Panc1 (cell line): Measurements from ENCODE around the gene MEGF11. TPM values are rescaled to one million over a fixed set of nuclear protein-coding genes. Genes with fewer than 3 reads are reported as not detected.

ENCODE experiments used
- ATAC-seq: fragments of 200-7000 bp; cut with Tn5 transposase; 2 replicates; pipeline ENCODE4 v1.9.1; 2020; ENCODE audit warnings: mild to moderate bottlenecking, moderate library complexity
- BruUV-seq: library from RNA; stranded (reverse); fragments of 400-500 nt; replicated peaks from 2 replicates; lab custom pipeline; 2021; lab: Mats Ljungman, UMichigan
- CTCF ChIA-PET: fragments of 300-600 bp; sonication (Branson Sonifier 250); formaldehyde crosslinking; loops from one replicate; lab custom pipeline; 2022; ENCODE audit warnings: antibody characterized with exemption; lab: Charles Lee
- POLR2A ChIA-PET: fragments of 300-600 bp; sonication (Branson Sonifier 250); formaldehyde crosslinking; loops from one replicate; lab custom pipeline; 2022; ENCODE audit warnings: antibody characterized with exemption; lab: Charles Lee
- DNase-seq: peaks from one replicate; pipeline ENCODE4 v3.0.0-alpha.2; 2010; ENCODE audit warnings: low read depth, low spot score
- H3K27ac ChIP-seq: 2 replicates; pipeline ENCODE4 v1.5.1; 2011; ENCODE audit warnings: mild to moderate bottlenecking, low read length, inconsistent platforms
- H3K27me3 ChIP-seq: fragments of 200-500 bp; sonication (Bioruptor generic); 2 replicates; pipeline ENCODE4 v1.6.0; 2014; ENCODE audit warnings: low read length, inconsistent platforms; ENCODE audit not compliant: control insufficient read depth, insufficient read depth
- H3K36me3 ChIP-seq: fragments of 200-500 bp; sonication (Bioruptor generic); 2 replicates; pipeline ENCODE4 v1.5.1; 2014; ENCODE audit warnings: inconsistent platforms, mild to moderate bottlenecking, low read length, moderate library complexity; ENCODE audit not compliant: control insufficient read depth, insufficient read depth
- H3K4me1 ChIP-seq: 2 replicates; pipeline ENCODE4 v1.5.1; 2011; ENCODE audit warnings: inconsistent platforms, mild to moderate bottlenecking, low read length, moderate library complexity; ENCODE audit not compliant: control insufficient read depth, insufficient read depth
- H3K4me3 ChIP-seq, 2 experiments: 2 replicates each; pipeline ENCODE4 v1.5.1; 2011 to 2012; ENCODE audit warnings: low read depth in 2 of 2, low read length in 2 of 2, mild to moderate bottlenecking in 2 of 2, inconsistent platforms in 1 of 2, moderate library complexity in 1 of 2
- H3K9me3 ChIP-seq: fragments of 200-500 bp; sonication (Bioruptor generic); 2 replicates; pipeline ENCODE4 v1.5.1; 2014; ENCODE audit warnings: low read depth, mild to moderate bottlenecking, inconsistent platforms, low read length, moderate library complexity; ENCODE audit not compliant: control insufficient read depth, insufficient read depth
- POLR2AphosphoS5 ChIP-seq: IDR thresholded peaks from 2 replicates; pipeline ENCODE4 v1.6.1; 2012; ENCODE audit warnings: mild to moderate bottlenecking, low read depth, low read length, moderate library complexity
- SIN3A ChIP-seq: IDR thresholded peaks from 2 replicates; pipeline ENCODE4 v1.6.1; 2012; ENCODE audit warnings: low read depth, mild to moderate bottlenecking, low read length, moderate library complexity, borderline replicate concordance; ENCODE audit not compliant: insufficient read depth
- TCF7L2 ChIP-seq: IDR thresholded peaks from 2 replicates; pipeline ENCODE4 v1.6.1; 2011; ENCODE audit warnings: mild to moderate bottlenecking, low read depth, low read length, inconsistent platforms
- in situ Hi-C: cut with HindIII; loops from 2 replicates; pipeline ENCODE4 v1.10.0; 2016; ENCODE audit warnings: low sequenced_read_pairs, low pct_unique_long_range_greater_than_20kb
- intact Hi-C: fragments of 100-400 bp; cut with micrococcal nuclease; formaldehyde crosslinking; loops from one replicate; pipeline ENCODE4 v1.10.0; 2022; ENCODE audit not compliant: unreplicated experiment
- total RNA-seq: library from RNA; stranded (reverse); gene quantifications from one replicate; pipeline ENCODE4 v1.2.1, GENCODE V29; 2021; ENCODE audit not compliant: unreplicated experiment
- TF ChIP-seq, protein P1 (sequence below), 2 experiments: IDR thresholded peaks; 2 replicates each; pipeline ENCODE4 v1.6.1; 2011 to 2012; ENCODE audit warnings: low read depth in 2 of 2, control low read depth in 1 of 2, low read length in 1 of 2, mild to moderate bottlenecking in 1 of 2, moderate library complexity in 1 of 2; ENCODE audit not compliant: insufficient read depth in 1 of 2
- TF ChIP-seq, protein P2 (sequence below): fragments of 450-650 bp; IDR thresholded peaks from 2 replicates; pipeline ENCODE4 v1.5.1; 2017; ENCODE audit warnings: mild to moderate bottlenecking

MEGF11 gene
- total RNA-seq, 1 experiment from 2014 or later: 0.95 TPM

DNA sequence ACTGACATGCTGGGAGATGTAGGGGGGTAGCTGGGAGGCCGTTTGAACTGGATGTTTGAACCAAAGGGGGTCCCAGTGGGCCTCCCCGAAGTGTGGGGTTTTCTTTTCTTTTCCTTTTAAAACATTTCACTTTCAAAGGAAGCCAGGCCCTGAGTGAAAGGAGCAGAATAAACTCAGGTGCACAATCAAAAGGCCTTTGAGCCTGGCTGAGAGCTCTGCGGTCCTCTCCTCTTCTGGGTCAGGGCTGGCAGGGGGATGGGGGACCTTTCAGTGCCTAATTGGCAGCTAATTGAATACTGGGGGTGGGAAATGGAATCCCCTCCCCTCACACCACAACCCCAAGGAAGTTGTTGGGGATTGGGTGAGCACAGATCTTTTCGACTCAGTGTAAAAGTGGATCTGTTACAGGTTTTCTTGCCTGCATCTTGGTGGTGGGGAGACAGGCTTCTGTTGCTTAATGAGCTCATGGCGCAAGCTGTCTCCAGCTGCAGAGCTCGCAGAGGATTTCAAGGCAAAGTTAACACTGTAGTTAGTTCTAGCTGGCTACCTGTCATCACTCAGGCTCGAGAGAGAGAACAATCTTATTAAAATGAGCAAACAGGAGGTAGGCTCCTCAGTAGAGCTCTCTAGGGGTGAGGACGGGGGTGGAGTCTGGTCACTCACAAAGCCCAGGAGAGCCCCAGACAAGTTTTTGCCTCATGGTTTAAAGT is 251.7 kb downstream of the MEGF11 start:
- Histone ChIP-seq H3K36me3 (no peaks in the 10 kb centered on the region), H3K4me1 (no peaks in the 10 kb centered on the region), H3K27ac (no peak overlapping the region), H3K4me3 (no peak overlapping the region), H3K27me3 (0 out of 2 replicates have a peak, but pooled peaks cover 5% of the 10 kb centered on the region), H3K9me3 (no peaks in the 10 kb centered on the region)
- in situ Hi-C loops (no loop called here), intact Hi-C loops (no loop called here)
- POLR2A ChIA-PET: no interaction called here
- CTCF ChIA-PET: no interaction called here
- DNase-seq: no peak
- ATAC-seq: no peak
- TF ChIP-seq, protein P1, sequence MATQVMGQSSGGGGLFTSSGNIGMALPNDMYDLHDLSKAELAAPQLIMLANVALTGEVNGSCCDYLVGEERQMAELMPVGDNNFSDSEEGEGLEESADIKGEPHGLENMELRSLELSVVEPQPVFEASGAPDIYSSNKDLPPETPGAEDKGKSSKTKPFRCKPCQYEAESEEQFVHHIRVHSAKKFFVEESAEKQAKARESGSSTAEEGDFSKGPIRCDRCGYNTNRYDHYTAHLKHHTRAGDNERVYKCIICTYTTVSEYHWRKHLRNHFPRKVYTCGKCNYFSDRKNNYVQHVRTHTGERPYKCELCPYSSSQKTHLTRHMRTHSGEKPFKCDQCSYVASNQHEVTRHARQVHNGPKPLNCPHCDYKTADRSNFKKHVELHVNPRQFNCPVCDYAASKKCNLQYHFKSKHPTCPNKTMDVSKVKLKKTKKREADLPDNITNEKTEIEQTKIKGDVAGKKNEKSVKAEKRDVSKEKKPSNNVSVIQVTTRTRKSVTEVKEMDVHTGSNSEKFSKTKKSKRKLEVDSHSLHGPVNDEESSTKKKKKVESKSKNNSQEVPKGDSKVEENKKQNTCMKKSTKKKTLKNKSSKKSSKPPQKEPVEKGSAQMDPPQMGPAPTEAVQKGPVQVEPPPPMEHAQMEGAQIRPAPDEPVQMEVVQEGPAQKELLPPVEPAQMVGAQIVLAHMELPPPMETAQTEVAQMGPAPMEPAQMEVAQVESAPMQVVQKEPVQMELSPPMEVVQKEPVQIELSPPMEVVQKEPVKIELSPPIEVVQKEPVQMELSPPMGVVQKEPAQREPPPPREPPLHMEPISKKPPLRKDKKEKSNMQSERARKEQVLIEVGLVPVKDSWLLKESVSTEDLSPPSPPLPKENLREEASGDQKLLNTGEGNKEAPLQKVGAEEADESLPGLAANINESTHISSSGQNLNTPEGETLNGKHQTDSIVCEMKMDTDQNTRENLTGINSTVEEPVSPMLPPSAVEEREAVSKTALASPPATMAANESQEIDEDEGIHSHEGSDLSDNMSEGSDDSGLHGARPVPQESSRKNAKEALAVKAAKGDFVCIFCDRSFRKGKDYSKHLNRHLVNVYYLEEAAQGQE (IDR thresholded peaks at IDR 0.05; ENCODE audit: insufficient read depth in 1 of 2, low read depth in 2 of 2, low read length in 1 of 2): no peak
- TF ChIP-seq SIN3A (no peak), TCF7L2 (no peak), POLR2AphosphoS5 (no peak)
- TF ChIP-seq, protein P2, sequence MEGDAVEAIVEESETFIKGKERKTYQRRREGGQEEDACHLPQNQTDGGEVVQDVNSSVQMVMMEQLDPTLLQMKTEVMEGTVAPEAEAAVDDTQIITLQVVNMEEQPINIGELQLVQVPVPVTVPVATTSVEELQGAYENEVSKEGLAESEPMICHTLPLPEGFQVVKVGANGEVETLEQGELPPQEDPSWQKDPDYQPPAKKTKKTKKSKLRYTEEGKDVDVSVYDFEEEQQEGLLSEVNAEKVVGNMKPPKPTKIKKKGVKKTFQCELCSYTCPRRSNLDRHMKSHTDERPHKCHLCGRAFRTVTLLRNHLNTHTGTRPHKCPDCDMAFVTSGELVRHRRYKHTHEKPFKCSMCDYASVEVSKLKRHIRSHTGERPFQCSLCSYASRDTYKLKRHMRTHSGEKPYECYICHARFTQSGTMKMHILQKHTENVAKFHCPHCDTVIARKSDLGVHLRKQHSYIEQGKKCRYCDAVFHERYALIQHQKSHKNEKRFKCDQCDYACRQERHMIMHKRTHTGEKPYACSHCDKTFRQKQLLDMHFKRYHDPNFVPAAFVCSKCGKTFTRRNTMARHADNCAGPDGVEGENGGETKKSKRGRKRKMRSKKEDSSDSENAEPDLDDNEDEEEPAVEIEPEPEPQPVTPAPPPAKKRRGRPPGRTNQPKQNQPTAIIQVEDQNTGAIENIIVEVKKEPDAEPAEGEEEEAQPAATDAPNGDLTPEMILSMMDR: no peak
- BruUV-seq: no TSS peak

DNA sequence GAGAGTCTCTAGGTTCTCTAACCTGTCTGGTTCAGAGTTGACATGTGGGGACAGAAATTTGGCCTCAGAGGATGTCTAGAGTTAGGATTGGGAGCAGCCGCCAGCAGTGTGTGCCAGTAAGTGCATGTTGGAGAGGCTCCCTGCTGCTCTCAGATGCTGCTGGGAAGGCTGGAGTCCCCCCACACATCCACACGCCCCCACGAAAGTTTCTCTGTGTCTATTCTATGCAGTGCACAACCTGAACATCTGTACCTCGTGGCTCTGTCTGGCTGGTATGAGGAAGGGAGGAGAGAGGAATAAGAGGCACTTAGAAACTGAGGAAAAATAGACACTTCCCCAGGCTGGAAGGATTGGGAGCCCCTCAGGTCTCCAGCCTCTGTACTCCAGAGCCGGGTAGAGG is 252.5 kb downstream of the MEGF11 start:
- Histone ChIP-seq H3K27ac (no peak overlapping the region), H3K4me3 (no peak overlapping the region), H3K36me3 (no peaks in the 10 kb centered on the region), H3K9me3 (no peaks in the 10 kb centered on the region), H3K27me3 (0 out of 2 replicates have a peak, but pooled peaks cover 5% of the 10 kb centered on the region), H3K4me1 (no peaks in the 10 kb centered on the region)
- BruUV-seq: no TSS peak
- POLR2A ChIA-PET: no interaction called here
- ATAC-seq (no peak), DNase-seq (no peak)
- CTCF ChIA-PET: no interaction called here
- TF ChIP-seq, protein P2: no peak
- TF ChIP-seq TCF7L2 (no peak), POLR2AphosphoS5 (no peak), SIN3A (no peak)
- TF ChIP-seq, protein P1 (IDR thresholded peaks at IDR 0.05; ENCODE audit: insufficient read depth in 1 of 2, low read depth in 2 of 2, low read length in 1 of 2): no peak
- in situ Hi-C loops: no loop called here
- intact Hi-C loops: no loop called here
